ENCODE measurements around the gene OR1N1. TPM values are rescaled to one million over a fixed set of nuclear protein-coding genes. Genes with fewer than 3 reads are reported as not detected.
"Not testable (repeated sequence)": the region's sequence is repeated elsewhere in the genome, so short reads cannot be mapped to it uniquely, and the experiment has no call there.

OR1N1 gene, protein sequence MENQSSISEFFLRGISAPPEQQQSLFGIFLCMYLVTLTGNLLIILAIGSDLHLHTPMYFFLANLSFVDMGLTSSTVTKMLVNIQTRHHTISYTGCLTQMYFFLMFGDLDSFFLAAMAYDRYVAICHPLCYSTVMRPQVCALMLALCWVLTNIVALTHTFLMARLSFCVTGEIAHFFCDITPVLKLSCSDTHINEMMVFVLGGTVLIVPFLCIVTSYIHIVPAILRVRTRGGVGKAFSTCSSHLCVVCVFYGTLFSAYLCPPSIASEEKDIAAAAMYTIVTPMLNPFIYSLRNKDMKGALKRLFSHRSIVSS
- polyA plus RNA-seq (2013, experiment 1 of 2): not detected
- polyA plus RNA-seq (2013, experiment 2 of 2): not detected

DNA sequence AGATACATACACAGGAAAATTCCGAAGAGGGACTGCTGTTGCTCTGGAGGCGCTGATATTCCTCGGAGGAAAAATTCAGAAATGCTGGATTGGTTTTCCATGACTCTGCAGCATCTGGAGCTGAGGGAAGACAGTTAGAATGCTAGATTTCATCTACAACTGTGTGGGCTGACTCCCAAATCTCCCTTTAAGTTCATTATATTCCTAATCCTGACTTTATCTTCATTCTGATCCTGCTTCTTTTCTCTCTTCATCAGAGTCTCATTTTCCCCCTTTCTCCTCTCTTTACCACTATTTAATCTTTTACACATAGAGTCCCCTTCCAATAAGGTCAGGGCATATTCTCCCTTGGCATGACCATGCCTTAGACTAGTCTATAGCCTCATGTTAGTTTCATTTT is at the start of gene OR1N1:
Gene OR1N1 (minus strand): TSS at position 101 of the 400 bp plus-strand sequence. CDS start 0 bp downstream, at position 101.
- Histone ChIP-seq H3K36me3 (ENCODE audit: insufficient read depth, low read length) (no peaks in the 10 kb centered on the region), H3K9ac (ENCODE audit: low read depth, low read length) (no peak within 1 kb of the TSS), H3K27ac (ENCODE audit: low read depth, low read length) (no peak within 1 kb of the TSS), H3K9me3 (ENCODE audit: insufficient read depth, low read depth, low read length) (peaks cover 59% of the 10 kb centered on the region), H3K4me1 (ENCODE audit: insufficient read depth, low read length) (no peaks in the 10 kb centered on the region), H3K4me3 (ENCODE audit: low read length) (no peak within 1 kb of the TSS), H3K27me3 (ENCODE audit: insufficient read depth, low read length) (no peaks in the 10 kb centered on the region)
- WGBS: 89% methylated on average over 3 of the region's 3 CpGs

DNA sequence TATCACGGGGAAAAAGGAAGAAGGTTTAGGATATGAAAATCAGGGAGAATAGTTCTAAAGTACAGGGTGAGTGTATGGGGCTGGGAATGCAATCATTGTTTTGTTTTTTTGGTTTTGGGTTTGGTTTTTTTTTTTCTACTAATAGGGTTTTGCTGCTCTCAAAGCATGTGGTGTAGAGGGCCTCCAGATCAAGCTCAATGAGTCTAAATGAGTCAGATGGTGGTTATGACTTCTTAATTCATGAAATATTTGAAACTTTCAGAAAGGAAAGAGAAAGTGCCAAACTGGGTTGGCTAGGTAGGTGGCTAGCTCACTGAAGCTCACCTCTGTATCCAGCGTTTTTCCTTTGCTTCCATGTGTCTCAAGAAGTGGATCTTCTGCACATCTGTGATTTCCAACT is 45.4 kb upstream of the OR1N1 start:
- WGBS: 48% methylated on average over 2 of the region's 2 CpGs
- Histone ChIP-seq H3K9me3 (ENCODE audit: insufficient read depth, low read depth, low read length) (peaks cover 79% of the 10 kb centered on the region), H3K4me3 (ENCODE audit: low read length) (no peak overlapping the region), H3K27ac (ENCODE audit: low read depth, low read length) (no peak overlapping the region), H3K4me1 (ENCODE audit: insufficient read depth, low read length) (no peaks in the 10 kb centered on the region), H3K27me3 (ENCODE audit: insufficient read depth, low read length) (no peaks in the 10 kb centered on the region), H3K9ac (ENCODE audit: low read depth, low read length) (no peak overlapping the region), H3K36me3 (ENCODE audit: insufficient read depth, low read length) (no peaks in the 10 kb centered on the region)

DNA sequence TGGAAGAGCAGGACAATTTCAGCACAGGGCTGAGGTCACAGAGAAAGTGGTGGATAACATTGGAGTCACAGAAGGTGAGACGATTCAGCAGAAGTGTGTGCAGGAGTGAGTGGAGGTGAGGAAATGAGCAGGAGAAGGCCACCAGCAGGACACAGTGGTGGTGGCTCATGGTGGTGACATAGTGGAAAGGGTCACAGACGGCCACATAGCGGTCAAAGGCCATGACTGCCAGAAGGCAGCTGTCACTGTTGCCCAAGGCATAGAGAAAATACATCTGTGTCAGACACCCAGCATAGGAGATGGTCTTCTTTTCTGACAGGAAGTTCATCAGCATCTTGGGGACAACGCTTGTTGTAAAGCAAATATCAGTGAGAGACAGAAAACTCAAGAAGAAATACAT is 40.8 kb upstream of the OR1N1 start:
- no peak overlapping the region for H3K4me3 ChIP-seq (ENCODE audit: low read length)
- 89% methylated on average over 4 of the region's 4 CpGs for WGBS
- no peaks in the 10 kb centered on the region for H3K4me1 ChIP-seq (ENCODE audit: insufficient read depth, low read length)
- H3K9ac ChIP-seq (ENCODE audit: low read depth, low read length): no peak overlapping the region
- no peaks in the 10 kb centered on the region for H3K36me3 ChIP-seq (ENCODE audit: insufficient read depth, low read length)
- no peak overlapping the region for H3K27ac ChIP-seq (ENCODE audit: low read depth, low read length)
- H3K9me3 ChIP-seq (ENCODE audit: insufficient read depth, low read depth, low read length): peaks cover 71% of the 10 kb centered on the region
- H3K27me3 ChIP-seq (ENCODE audit: insufficient read depth, low read length): no peaks in the 10 kb centered on the region

DNA sequence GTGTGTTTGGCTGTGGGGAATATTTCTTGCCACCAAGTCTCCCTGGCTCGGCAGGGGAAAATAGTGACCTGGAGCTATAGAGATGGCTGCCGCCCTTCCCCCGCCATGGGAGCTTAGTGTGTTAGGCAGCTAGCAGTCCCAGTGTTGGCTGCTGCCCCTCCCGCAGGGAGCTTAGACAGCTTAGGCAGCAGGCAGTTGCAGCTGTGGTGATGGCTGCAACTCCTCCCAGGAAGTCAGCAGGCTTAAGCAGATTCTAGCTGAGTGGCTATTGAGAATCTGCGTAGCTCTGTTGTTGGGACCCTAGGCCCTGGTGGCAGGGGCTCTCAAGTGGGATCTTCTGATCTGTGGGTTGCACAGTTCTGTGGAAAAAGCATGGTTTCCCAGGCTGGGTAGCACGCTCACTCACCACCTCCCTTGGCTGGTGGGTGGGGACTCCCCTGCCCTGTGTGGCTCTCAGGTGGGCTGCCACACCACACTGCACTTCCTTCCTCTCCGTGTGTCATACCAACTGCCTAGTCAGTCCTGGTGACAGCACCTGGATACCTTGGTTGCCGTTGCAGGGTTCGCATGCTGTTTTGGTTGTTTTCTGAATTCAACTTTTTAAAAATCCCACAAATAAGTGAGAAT is 35.2 kb upstream of the OR1N1 start:
- 78% methylated on average over 9 of the region's 9 CpGs for WGBS
- Histone ChIP-seq H3K27ac (ENCODE audit: low read depth, low read length) (no peak overlapping the region), H3K27me3 (ENCODE audit: insufficient read depth, low read length) (no peaks in the 10 kb centered on the region; the same call in 1 of the 2 replicates), H3K9me3 (ENCODE audit: insufficient read depth, low read depth, low read length) (peaks cover 51% of the 10 kb centered on the region), H3K4me3 (ENCODE audit: low read length) (no peak overlapping the region), H3K4me1 (ENCODE audit: insufficient read depth, low read length) (no peaks in the 10 kb centered on the region), H3K9ac (ENCODE audit: low read depth, low read length) (no peak overlapping the region), H3K36me3 (ENCODE audit: insufficient read depth, low read length) (no peaks in the 10 kb centered on the region)

DNA sequence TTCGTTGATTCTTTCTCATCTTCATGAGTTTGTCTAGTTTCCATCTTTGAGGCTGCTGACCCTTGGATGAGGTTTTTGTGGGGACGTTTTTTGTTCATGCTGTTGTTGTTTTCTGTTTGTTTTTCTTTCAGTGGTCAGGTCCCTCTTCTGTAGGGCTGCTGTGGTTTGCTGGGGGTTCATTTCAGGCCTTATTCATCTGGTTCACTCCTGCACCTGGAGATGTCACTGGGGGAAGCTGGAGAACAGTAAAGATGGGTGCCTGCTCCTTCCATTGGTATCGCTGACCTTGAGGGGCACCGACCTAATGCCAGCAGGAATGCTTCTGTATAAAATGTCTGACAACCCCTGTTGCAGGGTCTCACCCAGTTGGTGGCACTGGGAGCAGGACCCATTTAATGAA is 34.4 kb upstream of the OR1N1 start:
- 66% methylated on average over 4 of the region's 4 CpGs for WGBS
- Histone ChIP-seq H3K4me3 (ENCODE audit: low read length) (no peak overlapping the region), H3K9ac (ENCODE audit: low read depth, low read length) (no peak overlapping the region), H3K27me3 (ENCODE audit: insufficient read depth, low read length) (no peaks in the 10 kb centered on the region; the same call in 1 of the 2 replicates), H3K4me1 (ENCODE audit: insufficient read depth, low read length) (no peaks in the 10 kb centered on the region), H3K36me3 (ENCODE audit: insufficient read depth, low read length) (no peaks in the 10 kb centered on the region), H3K27ac (ENCODE audit: low read depth, low read length) (no peak overlapping the region), H3K9me3 (ENCODE audit: insufficient read depth, low read depth, low read length) (peaks cover 52% of the 10 kb centered on the region)

DNA sequence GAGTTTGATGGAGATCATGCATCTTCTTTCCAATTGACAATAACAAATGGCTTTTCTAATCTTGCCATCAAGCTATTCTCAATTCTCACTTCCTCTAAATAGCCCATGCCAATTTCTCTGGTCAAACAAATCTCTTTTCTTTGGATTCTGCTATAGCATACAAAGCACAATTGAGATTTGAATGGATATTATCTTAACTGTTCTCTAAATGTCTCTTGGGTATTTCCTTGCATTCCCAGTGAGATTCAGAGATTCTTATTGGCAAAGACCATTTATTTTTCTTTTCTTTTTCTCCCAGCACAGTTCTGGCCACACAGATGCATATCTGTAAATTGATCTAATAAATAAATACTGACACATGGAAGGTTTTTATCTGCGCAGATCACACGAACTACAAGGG is 25.7 kb upstream of the OR1N1 start, which contains the start of gene OR1N2:
Gene OR1N2 (plus strand): TSS at position 301 of the 400 bp plus-strand sequence. CDS start 100 bp downstream, outside the sequence.
- WGBS: 83% methylated on average over 2 of the region's 2 CpGs
- Histone ChIP-seq H3K27ac (ENCODE audit: low read depth, low read length) (no peak within 1 kb of the TSS), H3K9ac (ENCODE audit: low read depth, low read length) (no peak within 1 kb of the TSS), H3K9me3 (ENCODE audit: insufficient read depth, low read depth, low read length) (peaks cover 46% of the 10 kb centered on the region), H3K4me1 (ENCODE audit: insufficient read depth, low read length) (no peaks in the 10 kb centered on the region), H3K4me3 (ENCODE audit: low read length) (no peak within 1 kb of the TSS), H3K27me3 (ENCODE audit: insufficient read depth, low read length) (no peaks in the 10 kb centered on the region; the same call in 1 of the 2 replicates), H3K36me3 (ENCODE audit: insufficient read depth, low read length) (no peaks in the 10 kb centered on the region)

DNA sequence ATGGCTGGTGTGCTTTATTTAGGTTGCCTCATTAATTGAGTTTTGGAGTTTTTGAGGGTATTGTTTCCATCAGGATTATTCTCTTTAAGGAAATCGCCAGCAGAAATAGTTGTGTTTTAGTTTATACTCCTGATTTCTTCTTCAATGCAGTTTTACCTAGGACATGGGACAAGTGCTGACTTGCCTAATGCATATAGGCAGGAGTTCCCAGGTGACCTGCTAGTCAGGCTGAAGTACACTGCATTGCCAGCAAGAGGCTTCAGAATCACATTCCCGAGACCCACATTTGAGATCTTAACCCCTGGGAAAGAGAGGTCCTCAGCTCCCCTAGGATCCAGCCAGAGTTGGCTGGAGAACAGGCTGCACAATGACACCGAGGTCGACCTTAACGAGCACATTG is 24.3 kb upstream of the OR1N1 start:
- Histone ChIP-seq H3K27me3 (ENCODE audit: insufficient read depth, low read length) (no peaks in the 10 kb centered on the region; the same call in 1 of the 2 replicates), H3K27ac (ENCODE audit: low read depth, low read length) (no peak overlapping the region), H3K4me3 (ENCODE audit: low read length) (no peak overlapping the region), H3K9ac (ENCODE audit: low read depth, low read length) (no peak overlapping the region), H3K36me3 (ENCODE audit: insufficient read depth, low read length) (no peaks in the 10 kb centered on the region), H3K4me1 (ENCODE audit: insufficient read depth, low read length) (no peaks in the 10 kb centered on the region), H3K9me3 (ENCODE audit: insufficient read depth, low read depth, low read length) (peaks cover 39% of the 10 kb centered on the region)
- 71% methylated on average over 5 of the region's 5 CpGs for WGBS

DNA sequence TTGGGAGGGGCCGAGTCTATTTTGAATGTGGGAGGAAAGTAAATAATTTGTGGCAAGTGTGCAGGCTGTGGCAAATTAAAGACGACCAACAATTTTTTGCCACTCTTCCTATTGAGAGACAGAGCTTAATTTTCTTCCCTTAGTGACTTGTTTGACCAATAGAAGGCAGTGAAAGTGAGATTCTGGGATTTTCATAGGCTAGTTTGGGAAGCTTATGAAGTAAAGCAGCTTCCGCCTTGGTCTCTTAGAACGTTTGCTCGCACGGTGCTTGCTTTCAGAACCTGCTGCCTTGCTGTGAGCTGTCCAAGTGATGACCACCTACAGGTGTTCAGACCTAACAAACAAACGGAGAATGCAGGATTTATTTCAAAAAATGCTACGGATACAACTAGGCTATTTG is 19.1 kb upstream of the OR1N1 start:
- WGBS: 75% methylated on average over 7 of the region's 8 CpGs
- H3K9me3 ChIP-seq (ENCODE audit: insufficient read depth, low read depth, low read length): peaks cover 52% of the 10 kb centered on the region; the same call in 1 of the 2 replicates
- no peak overlapping the region for H3K9ac ChIP-seq (ENCODE audit: low read depth, low read length)
- no peaks in the 10 kb centered on the region for H3K27me3 ChIP-seq (ENCODE audit: insufficient read depth, low read length)
- H3K27ac ChIP-seq (ENCODE audit: low read depth, low read length): no peak overlapping the region
- H3K36me3 ChIP-seq (ENCODE audit: insufficient read depth, low read length): no peaks in the 10 kb centered on the region
- H3K4me3 ChIP-seq (ENCODE audit: low read length): no peak overlapping the region
- H3K4me1 ChIP-seq (ENCODE audit: insufficient read depth, low read length): no peaks in the 10 kb centered on the region

DNA sequence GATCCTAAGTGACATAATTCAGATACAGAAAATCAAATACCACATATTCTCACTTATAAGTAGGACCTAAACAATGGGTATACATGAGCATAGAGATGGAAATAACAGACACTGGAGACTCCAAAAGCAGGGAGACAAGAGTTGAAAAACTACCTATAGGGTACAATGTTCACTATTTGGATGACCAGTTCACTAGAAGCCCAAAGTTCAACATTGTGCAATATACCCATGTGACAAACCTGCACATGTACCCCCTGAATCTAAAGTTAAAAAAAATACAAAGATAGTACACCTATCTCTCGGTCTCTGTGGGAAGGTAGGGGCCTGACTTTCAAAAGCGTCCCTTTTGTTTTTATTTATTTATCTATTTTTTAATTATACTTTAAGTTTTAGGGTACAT is 11.7 kb upstream of the OR1N1 start:
- Histone ChIP-seq H3K9ac (ENCODE audit: low read depth, low read length) (no peak overlapping the region), H3K4me3 (ENCODE audit: low read length) (no peak overlapping the region), H3K9me3 (ENCODE audit: insufficient read depth, low read depth, low read length) (peaks cover 33% of the 10 kb centered on the region), H3K27me3 (ENCODE audit: insufficient read depth, low read length) (no peaks in the 10 kb centered on the region), H3K27ac (ENCODE audit: low read depth, low read length) (no peak overlapping the region), H3K36me3 (ENCODE audit: insufficient read depth, low read length) (no peaks in the 10 kb centered on the region), H3K4me1 (ENCODE audit: insufficient read depth, low read length) (no peaks in the 10 kb centered on the region)
- WGBS: no CpG with 5 or more reads among the region's 2 CpGs

DNA sequence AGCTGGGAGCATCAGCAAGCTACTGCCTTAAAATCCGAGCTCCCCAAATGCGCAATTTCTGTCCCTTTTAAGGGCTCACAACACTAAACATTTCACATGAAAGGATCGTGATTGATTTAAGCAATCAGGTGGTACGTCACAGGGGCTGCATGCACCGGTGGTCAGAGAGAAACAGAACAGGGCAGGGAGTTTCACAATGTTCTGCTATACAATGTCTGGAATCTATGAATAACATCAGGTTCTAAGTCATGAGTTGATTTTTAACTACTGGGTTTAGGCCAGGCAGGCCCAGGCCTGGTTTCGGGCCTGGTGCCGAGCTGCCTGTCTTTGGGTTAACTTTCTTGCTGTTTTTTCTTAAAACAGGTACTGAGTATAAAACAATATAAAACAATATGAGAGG is 10.0 kb upstream of the OR1N1 start:
- H3K27me3 ChIP-seq (ENCODE audit: insufficient read depth, low read length); H3K27ac ChIP-seq (ENCODE audit: low read depth, low read length); H3K36me3 ChIP-seq (ENCODE audit: insufficient read depth, low read length); H3K4me3 ChIP-seq (ENCODE audit: low read length); H3K9ac ChIP-seq (ENCODE audit: low read depth, low read length); H3K4me1 ChIP-seq (ENCODE audit: insufficient read depth, low read length): not testable (repeated sequence)
- H3K9me3 ChIP-seq (ENCODE audit: insufficient read depth, low read depth, low read length): peaks cover 22% of the 10 kb centered on the region
- 68% methylated on average over 7 of the region's 7 CpGs for WGBS

DNA sequence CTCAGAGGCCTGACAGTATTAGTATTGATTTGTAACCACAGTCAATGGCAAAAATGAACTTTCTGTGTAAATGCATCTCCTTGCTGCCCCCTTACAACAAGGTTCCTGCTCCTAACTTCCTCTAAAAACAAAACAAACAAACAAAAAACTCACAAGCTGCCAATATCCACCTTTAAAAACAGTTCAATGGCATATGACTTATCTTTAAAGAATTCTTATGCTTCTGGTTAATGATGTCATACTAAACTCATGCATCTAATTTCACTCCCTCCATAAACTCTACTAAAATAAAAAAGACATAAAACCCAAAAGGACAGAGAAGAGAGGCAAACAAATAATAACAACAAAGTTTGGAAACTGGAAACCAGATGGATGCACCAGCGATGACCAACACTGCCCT is 9.0 kb upstream of the OR1N1 start:
- WGBS: 83% methylated on average over 1 of the region's 1 CpG
- peaks cover 16% of the 10 kb centered on the region for H3K9me3 ChIP-seq (ENCODE audit: insufficient read depth, low read depth, low read length)
- no peak overlapping the region for H3K4me3 ChIP-seq (ENCODE audit: low read length)
- H3K27ac ChIP-seq (ENCODE audit: low read depth, low read length): no peak overlapping the region
- no peak overlapping the region for H3K9ac ChIP-seq (ENCODE audit: low read depth, low read length)
- H3K27me3 ChIP-seq (ENCODE audit: insufficient read depth, low read length): no peaks in the 10 kb centered on the region
- no peaks in the 10 kb centered on the region for H3K4me1 ChIP-seq (ENCODE audit: insufficient read depth, low read length)
- no peaks in the 10 kb centered on the region for H3K36me3 ChIP-seq (ENCODE audit: insufficient read depth, low read length)
